GM12878 (cell line): ENCODE data around the gene UBASH3A. TPM values are rescaled to one million over a fixed set of nuclear protein-coding genes. Genes with fewer than 3 reads are reported as not detected.

Experiments
- BCL11A ChIP-seq: IDR thresholded peaks from 2 replicates; pipeline ENCODE4 v1.6.1; 2011; ENCODE audit warnings: low read depth, low read length
- CBFB ChIP-seq: IDR thresholded peaks from 2 replicates; pipeline ENCODE4 v1.6.1; 2016; ENCODE audit warnings: antibody characterized with exemption, low read depth
- CHD1 ChIP-seq: IDR thresholded peaks from 2 replicates; pipeline ENCODE4 v1.6.1; 2012; ENCODE audit warnings: low read depth, low read length, improper control_type of control experiment
- FOXM1 ChIP-seq: IDR thresholded peaks from 2 replicates; pipeline ENCODE4 v1.6.1; 2012; ENCODE audit warnings: low read depth, mild to moderate bottlenecking, inconsistent platforms, low read length, moderate library complexity
- MTA3 ChIP-seq: IDR thresholded peaks from 2 replicates; pipeline ENCODE4 v1.6.1; 2012; ENCODE audit warnings: low read length, inconsistent platforms, borderline replicate concordance
- MXI1 ChIP-seq: fragments of 150-350 bp; IDR thresholded peaks from 2 replicates; pipeline ENCODE4 v1.6.1; 2011; ENCODE audit warnings: low read depth, mild to moderate bottlenecking, inconsistent platforms, low read length, improper control_type of control experiment
- NFXL1 ChIP-seq: fragments of 450-650 bp; IDR thresholded peaks from 2 replicates; pipeline ENCODE4 v1.6.1; 2017; ENCODE audit warnings: antibody characterized with exemption, mild to moderate bottlenecking, borderline replicate concordance
- NFYA ChIP-seq: IDR thresholded peaks from 2 replicates; pipeline ENCODE4 v1.6.1; 2011; ENCODE audit warnings: low read depth, mild to moderate bottlenecking, low read length, improper control_type of control experiment, borderline replicate concordance
- NR2C1 ChIP-seq: fragments of 450-650 bp; IDR thresholded peaks from 2 replicates; pipeline ENCODE4 v1.6.1; 2017; ENCODE audit warnings: antibody characterized with exemption, mild to moderate bottlenecking, moderate library complexity
- NR2C2 ChIP-seq: IDR thresholded peaks from 2 replicates; pipeline ENCODE4 v1.6.1; 2011; ENCODE audit warnings: borderline replicate concordance, low read depth; ENCODE audit not compliant: control insufficient read depth, insufficient read length
- RBBP5 ChIP-seq: fragments of 200-600 bp; sonication (generic); conservative IDR thresholded peaks from 2 replicates; pipeline ENCODE4 v1.6.1; 2016
- RELA ChIP-seq: fragments of 450-650 bp; IDR thresholded peaks from 2 replicates; pipeline ENCODE4 v1.8.0; 2014; ENCODE audit warnings: borderline replicate concordance; ENCODE audit not compliant: partially characterized antibody
- RUNX3 ChIP-seq: IDR thresholded peaks from 2 replicates; pipeline ENCODE4 v1.6.1; 2012; ENCODE audit warnings: low read length, inconsistent platforms
- TCF12 ChIP-seq: IDR thresholded peaks from 2 replicates; pipeline ENCODE4 v1.6.1; 2011; ENCODE audit warnings: low read depth, mild to moderate bottlenecking, low read length
- YY1 ChIP-seq: IDR thresholded peaks from 2 replicates; pipeline ENCODE4 v1.6.1; 2011; ENCODE audit warnings: low read depth, mild to moderate bottlenecking, low read length
- ZNF274 ChIP-seq: IDR thresholded peaks from one replicate; pipeline ENCODE4 v1.8.0; 2011; ENCODE audit not compliant: insufficient read length, insufficient read depth
- polyA plus RNA-seq, 11 experiments: library from polyadenylated mRNA; depleted of rRNA in 4 of 11; unstranded in 6 of 11; stranded (reverse) in 5 of 11; fragments of >200 nt; fragmentation: Nextera tagmentation in 4 of 11; fragmentation: Illumina TruSeq in 1 of 11; extraction: Ambion mirVana in 4 of 11; extraction: Trizol in 1 of 11; gene quantifications; 1 replicate in 1 of 11; 2 replicates in 10 of 11; pipeline versions ENCODE4 v1.2.1 to v1.2.3, GENCODE V29; 2011 to 2016; ENCODE audit warnings: inconsistent platforms in 2 of 11, missing spikeins in 2 of 11, low read depth in 1 of 11
- total RNA-seq, 4 experiments: library from RNA; depleted of rRNA in 3 of 4; stranded (reverse); fragments of >200 nt in 3 of 4; fragmentation: Illumina TruSeq in 1 of 4; extraction: Trizol in 1 of 4; gene quantifications; 2 replicates each; pipeline versions ENCODE4 v1.2.1 to v1.2.3, GENCODE V29; 2013 to 2021
- TF ChIP-seq, protein P1 (sequence below): fragments of 450-650 bp; IDR thresholded peaks from 2 replicates; pipeline ENCODE4 v1.6.1; 2017; ENCODE audit warnings: mild to moderate bottlenecking, moderate library complexity
- TF ChIP-seq, protein P2 (sequence below): IDR thresholded peaks from 2 replicates; pipeline ENCODE4 v1.6.1; 2011; ENCODE audit warnings: borderline replicate concordance, low read depth, mild to moderate bottlenecking, moderate library complexity, mixed read lengths, low read length; ENCODE audit not compliant: insufficient read depth; ENCODE audit errors: extremely low read length
- TF ChIP-seq, protein P3 (sequence below): fragments of 450-650 bp; IDR thresholded peaks from 2 replicates; pipeline ENCODE4 v1.6.1; 2017; ENCODE audit warnings: antibody characterized with exemption, mild to moderate bottlenecking, moderate library complexity
- TF ChIP-seq, protein P4 (sequence below): fragments of 450-650 bp; IDR thresholded peaks from 2 replicates; pipeline ENCODE4 v1.6.1; 2018; ENCODE audit warnings: mild to moderate bottlenecking, low read depth, moderate library complexity; ENCODE audit not compliant: partially characterized antibody

UBASH3A gene
- total and polyA plus RNA-seq, 10 of the 15 experiments (the other 5 are each of a cell fraction or from before 2014, with no cell fraction given) = 0.04 to 0.39 (median 0.23) TPM; not detected in 1

DNA sequence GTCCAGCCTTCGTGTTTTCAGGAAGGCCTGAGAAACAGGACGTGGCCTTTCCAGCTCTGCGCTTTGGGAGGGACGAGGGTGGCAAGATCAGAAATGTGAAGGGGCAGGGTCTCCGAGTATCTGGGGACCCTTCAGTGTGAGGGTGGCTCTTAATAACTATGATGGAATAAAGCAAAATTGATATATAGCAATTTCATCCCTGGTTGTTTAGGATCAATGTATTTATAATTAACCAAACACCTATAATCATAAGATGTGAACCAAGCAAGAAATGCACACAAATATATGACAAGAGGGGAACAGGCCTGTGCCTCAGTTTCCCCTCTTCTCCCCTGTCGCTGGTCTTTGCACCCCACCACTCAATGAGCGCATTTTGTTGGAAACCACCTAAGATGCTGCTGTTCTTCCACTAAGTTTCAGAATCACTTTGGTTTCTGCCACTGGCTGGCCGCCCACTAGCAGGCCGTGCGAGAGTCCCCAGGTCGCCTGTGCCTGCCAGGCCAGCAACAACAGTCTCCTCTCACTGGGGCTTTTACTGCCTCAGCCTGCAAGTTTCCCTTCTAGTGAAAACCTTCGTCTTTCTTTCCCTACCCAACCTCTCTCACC is 36.6 kb downstream of the UBASH3A start (continued):
- TF ChIP-seq, protein P1, sequence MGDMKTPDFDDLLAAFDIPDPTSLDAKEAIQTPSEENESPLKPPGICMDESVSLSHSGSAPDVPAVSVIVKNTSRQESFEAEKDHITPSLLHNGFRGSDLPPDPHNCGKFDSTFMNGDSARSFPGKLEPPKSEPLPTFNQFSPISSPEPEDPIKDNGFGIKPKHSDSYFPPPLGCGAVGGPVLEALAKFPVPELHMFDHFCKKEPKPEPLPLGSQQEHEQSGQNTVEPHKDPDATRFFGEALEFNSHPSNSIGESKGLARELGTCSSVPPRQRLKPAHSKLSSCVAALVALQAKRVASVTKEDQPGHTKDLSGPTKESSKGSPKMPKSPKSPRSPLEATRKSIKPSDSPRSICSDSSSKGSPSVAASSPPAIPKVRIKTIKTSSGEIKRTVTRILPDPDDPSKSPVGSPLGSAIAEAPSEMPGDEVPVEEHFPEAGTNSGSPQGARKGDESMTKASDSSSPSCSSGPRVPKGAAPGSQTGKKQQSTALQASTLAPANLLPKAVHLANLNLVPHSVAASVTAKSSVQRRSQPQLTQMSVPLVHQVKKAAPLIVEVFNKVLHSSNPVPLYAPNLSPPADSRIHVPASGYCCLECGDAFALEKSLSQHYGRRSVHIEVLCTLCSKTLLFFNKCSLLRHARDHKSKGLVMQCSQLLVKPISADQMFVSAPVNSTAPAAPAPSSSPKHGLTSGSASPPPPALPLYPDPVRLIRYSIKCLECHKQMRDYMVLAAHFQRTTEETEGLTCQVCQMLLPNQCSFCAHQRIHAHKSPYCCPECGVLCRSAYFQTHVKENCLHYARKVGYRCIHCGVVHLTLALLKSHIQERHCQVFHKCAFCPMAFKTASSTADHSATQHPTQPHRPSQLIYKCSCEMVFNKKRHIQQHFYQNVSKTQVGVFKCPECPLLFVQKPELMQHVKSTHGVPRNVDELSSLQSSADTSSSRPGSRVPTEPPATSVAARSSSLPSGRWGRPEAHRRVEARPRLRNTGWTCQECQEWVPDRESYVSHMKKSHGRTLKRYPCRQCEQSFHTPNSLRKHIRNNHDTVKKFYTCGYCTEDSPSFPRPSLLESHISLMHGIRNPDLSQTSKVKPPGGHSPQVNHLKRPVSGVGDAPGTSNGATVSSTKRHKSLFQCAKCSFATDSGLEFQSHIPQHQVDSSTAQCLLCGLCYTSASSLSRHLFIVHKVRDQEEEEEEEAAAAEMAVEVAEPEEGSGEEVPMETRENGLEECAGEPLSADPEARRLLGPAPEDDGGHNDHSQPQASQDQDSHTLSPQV = peak; percentile 81; the same call in 1 of the 2 replicates
- TF ChIP-seq NFYA (no peak), TCF12 (peak; percentile 31; the same call in 1 of the 2 replicates), MXI1 (no peak), FOXM1 (peak; percentile 56; the same call in 1 of the 2 replicates), YY1 (peak; percentile 66; the same call in 1 of the 2 replicates), BCL11A (peak; percentile 67; the same call in 1 of the 2 replicates), MTA3 (no peak), RBBP5 (no peak), CBFB (no peak), ZNF274 (no peak), NR2C2 (no peak), RELA (peak; percentile 93), NR2C1 (no peak), NFXL1 (no peak), RUNX3 (peak; percentile 76), CHD1 (no peak)
- TF ChIP-seq, protein P2, sequence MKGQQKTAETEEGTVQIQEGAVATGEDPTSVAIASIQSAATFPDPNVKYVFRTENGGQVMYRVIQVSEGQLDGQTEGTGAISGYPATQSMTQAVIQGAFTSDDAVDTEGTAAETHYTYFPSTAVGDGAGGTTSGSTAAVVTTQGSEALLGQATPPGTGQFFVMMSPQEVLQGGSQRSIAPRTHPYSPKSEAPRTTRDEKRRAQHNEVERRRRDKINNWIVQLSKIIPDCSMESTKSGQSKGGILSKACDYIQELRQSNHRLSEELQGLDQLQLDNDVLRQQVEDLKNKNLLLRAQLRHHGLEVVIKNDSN = no peak
- TF ChIP-seq, protein P3, sequence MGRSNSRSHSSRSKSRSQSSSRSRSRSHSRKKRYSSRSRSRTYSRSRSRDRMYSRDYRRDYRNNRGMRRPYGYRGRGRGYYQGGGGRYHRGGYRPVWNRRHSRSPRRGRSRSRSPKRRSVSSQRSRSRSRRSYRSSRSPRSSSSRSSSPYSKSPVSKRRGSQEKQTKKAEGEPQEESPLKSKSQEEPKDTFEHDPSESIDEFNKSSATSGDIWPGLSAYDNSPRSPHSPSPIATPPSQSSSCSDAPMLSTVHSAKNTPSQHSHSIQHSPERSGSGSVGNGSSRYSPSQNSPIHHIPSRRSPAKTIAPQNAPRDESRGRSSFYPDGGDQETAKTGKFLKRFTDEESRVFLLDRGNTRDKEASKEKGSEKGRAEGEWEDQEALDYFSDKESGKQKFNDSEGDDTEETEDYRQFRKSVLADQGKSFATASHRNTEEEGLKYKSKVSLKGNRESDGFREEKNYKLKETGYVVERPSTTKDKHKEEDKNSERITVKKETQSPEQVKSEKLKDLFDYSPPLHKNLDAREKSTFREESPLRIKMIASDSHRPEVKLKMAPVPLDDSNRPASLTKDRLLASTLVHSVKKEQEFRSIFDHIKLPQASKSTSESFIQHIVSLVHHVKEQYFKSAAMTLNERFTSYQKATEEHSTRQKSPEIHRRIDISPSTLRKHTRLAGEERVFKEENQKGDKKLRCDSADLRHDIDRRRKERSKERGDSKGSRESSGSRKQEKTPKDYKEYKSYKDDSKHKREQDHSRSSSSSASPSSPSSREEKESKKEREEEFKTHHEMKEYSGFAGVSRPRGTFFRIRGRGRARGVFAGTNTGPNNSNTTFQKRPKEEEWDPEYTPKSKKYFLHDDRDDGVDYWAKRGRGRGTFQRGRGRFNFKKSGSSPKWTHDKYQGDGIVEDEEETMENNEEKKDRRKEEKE = no peak
- TF ChIP-seq, protein P4, sequence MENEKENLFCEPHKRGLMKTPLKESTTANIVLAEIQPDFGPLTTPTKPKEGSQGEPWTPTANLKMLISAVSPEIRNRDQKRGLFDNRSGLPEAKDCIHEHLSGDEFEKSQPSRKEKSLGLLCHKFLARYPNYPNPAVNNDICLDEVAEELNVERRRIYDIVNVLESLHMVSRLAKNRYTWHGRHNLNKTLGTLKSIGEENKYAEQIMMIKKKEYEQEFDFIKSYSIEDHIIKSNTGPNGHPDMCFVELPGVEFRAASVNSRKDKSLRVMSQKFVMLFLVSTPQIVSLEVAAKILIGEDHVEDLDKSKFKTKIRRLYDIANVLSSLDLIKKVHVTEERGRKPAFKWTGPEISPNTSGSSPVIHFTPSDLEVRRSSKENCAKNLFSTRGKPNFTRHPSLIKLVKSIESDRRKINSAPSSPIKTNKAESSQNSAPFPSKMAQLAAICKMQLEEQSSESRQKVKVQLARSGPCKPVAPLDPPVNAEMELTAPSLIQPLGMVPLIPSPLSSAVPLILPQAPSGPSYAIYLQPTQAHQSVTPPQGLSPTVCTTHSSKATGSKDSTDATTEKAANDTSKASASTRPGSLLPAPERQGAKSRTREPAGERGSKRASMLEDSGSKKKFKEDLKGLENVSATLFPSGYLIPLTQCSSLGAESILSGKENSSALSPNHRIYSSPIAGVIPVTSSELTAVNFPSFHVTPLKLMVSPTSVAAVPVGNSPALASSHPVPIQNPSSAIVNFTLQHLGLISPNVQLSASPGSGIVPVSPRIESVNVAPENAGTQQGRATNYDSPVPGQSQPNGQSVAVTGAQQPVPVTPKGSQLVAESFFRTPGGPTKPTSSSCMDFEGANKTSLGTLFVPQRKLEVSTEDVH = no peak
